GM04504 (cell line): ENCODE data around the gene RGS1.

Source experiments
- DNase-seq: peaks from one replicate; pipeline ENCODE4 v3.0.0-alpha.2; 2012; ENCODE audit warnings: low read depth

RGS1 gene

DNA sequence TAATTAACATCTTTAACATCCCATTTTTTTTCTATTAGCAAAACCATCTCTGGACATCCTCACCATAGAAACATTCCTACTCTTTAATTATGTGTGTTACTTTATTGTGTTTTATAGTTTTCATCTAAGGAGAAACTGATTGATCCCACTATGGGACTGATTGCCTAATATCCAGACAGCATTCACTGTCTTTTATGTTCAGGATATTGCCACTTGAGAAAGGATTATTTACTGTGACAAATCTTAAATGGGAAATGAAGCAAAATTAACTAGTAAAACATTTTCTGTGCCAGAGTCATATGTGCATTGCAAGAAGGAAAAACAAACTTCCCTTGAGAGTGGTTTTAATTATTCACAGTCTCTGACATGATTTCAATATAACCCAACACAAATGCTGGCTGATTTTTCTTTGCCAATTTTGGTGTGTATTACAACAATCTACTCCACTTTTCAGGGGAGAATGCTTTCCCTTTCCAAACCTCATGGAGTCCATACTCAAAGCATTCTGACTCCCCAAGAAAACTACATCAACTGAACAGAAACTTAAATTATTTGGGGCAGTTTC is 44.6 kb downstream of the RGS1 start:
- no peak for DNase-seq

GRCh38 chr1:192626366-192627179 is 51.0 kb downstream of the RGS1 start:
- DNase-seq = no peak

- DNase-seq = no peak
These were observed 52.3 kb downstream of the RGS1 start for GRCh38 chr1:192627901-192628300.

DNA sequence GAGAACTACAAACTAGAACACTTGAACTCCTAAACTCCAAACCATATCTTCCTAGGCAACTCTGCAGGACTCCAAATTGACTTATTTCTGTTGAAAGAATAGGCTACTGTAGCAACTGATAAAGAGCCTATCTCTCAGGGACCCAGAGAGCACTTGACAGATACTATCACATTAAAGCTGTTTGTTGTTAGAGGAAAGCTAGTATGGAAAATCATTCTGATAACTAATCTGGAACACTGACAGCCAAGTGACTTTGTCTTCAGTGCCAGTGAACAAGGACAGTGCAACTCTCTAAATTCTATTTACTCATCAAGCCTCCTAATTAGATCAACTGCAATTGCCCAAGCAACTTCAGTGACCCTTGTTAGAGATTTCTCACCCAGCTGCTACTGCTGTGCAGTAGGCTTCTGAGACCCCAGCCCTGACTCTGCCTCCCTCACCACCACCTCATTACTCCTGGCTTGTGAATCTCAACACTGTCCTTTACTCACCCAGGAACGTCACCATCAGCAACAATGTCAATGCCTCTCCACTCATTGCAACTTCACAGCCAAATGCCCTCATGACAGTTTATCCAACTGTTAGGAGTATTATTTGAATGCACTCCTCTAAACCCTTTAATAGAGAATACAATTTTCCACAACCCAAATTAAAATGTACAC is 53.0 kb downstream of the RGS1 start:
- no peak for DNase-seq

DNA sequence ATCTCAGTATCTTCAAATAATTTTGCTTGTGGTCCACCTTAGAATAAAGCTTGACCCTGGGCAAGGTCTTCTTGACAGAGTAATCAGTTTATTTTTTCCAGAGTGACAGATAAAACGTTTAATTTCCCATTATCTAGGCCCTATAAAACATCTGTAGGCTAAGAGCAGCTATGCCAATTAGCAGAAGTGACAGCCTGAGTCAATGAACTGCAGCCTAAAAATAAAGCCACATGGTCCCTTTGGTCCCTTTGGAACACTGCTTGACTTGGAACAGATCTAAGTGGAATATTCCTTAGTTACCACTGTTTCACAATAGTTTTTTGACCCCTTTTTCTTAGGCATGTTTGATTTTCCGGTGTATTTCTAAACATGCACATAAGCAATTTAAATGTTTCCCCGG is 54.0 kb downstream of the RGS1 start:
- DNase-seq = no peak
